H7 (cell line): ENCODE results near the gene NT5DC1. TPM values are rescaled to one million over a fixed set of nuclear protein-coding genes. Genes with fewer than 3 reads are reported as not detected.

Experiments used
- DNase-seq: peaks from one replicate; pipeline ENCODE4 v3.0.0; 2012
- H3K27me3 ChIP-seq: 2 replicates; pipeline ENCODE4 v1.6.0; 2011; ENCODE audit warnings: mild to moderate bottlenecking, low read length; ENCODE audit not compliant: control insufficient read depth, insufficient read depth
- H3K36me3 ChIP-seq: replicated peaks from 2 replicates; pipeline ENCODE4 v1.5.1; 2011; ENCODE audit warnings: low read length; ENCODE audit not compliant: control insufficient read depth, insufficient read depth
- H3K4me3 ChIP-seq: 2 replicates; pipeline ENCODE4 v1.5.1; 2011; ENCODE audit warnings: low read depth, mild to moderate bottlenecking, control low read depth, low read length, moderate library complexity; ENCODE audit not compliant: insufficient read depth
- total RNA-seq: library from RNA; depleted of rRNA; stranded (reverse); fragments of >200 nt; shearing (Covaris generic); gene quantifications from 2 replicates; pipeline ENCODE4 v1.2.3, GENCODE V29; 2014; rRNA removed

The NT5DC1 gene
- total RNA-seq, 1 experiment from 2014 or later = 13.0 TPM

GRCh38 chr6:116289876-116290275, 189.2 kb downstream of the NT5DC1 start:
- Histone ChIP-seq H3K27me3 (no peaks in the 10 kb centered on the region), H3K4me3 (no peak overlapping the region), H3K36me3 (no peaks in the 10 kb centered on the region)
- DNase-seq = no peak

DNA sequence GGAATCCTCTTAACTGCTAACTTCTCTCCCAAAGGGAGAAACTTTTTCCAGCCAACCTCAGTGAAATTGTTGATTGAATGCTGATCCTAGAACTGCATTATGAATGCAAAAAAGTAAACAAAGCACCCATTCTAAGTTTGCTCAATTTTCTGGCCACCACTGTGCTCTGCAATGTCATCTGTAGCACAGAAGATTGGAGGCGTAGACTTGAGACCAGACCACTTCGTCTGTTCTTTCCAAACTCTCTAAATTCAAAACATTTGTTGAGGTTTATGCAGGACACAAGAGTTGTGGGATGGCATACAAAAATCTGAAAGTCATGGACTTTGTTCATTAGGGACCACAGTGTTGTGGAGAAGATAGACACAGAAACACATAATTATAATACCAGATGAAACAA, 190.1 kb downstream of the NT5DC1 start:
- DNase-seq = no peak
- no peaks in the 10 kb centered on the region for H3K36me3 ChIP-seq
- no peaks in the 10 kb centered on the region for H3K27me3 ChIP-seq
- H3K4me3 ChIP-seq = no peak overlapping the region

GRCh38 chr6:116291701-116292396, 191.2 kb downstream of the NT5DC1 start:
- Histone ChIP-seq H3K27me3 (no peaks in the 10 kb centered on the region), H3K36me3 (no peaks in the 10 kb centered on the region), H3K4me3 (no peak overlapping the region)
- DNase-seq = no peak

DNA sequence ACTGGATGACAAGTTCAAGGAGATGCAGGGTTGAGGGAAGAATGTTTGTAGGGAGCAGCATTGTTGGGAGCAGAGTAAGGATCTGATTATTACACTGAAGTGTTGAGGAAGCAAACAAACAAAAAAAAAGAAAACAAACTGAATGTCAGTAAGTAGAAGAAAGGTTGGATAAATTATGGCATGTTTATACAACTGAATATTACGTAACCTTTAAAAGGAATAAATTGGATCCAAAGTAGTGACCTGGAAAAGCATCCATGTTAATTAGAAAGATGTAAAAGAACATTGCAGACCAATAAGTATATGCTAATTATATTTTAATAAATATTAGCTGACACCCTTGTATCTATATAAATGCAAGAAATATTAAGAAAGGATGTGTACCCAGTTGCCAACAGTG, 191.9 kb downstream of the NT5DC1 start:
- Histone ChIP-seq H3K36me3 (no peaks in the 10 kb centered on the region), H3K4me3 (no peak overlapping the region), H3K27me3 (no peaks in the 10 kb centered on the region)
- no peak for DNase-seq

- Histone ChIP-seq H3K4me3 (no peak overlapping the region), H3K36me3 (no peaks in the 10 kb centered on the region), H3K27me3 (no peaks in the 10 kb centered on the region)
- DNase-seq = no peak
Measured at GRCh38 chr6:116298273-116298672, 197.6 kb downstream of the NT5DC1 start.

DNA sequence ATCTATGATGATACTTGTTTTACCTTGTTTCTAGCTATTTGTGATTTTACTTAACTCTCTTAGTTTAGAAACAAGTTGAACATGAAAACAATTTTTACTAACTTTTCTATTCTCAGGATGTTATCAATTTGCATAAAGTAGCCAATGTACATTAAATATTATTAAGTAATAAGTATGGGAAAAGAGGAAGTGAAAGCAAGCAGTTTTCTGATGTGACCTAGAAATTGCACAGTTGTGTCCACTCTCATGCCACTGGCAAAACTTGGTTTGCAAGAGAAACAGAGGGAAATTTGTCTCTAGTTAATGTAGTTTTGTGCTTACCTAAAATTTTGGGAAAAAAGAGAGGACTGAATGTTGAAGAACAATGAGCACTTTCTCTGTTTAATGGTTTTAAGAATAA, 198.3 kb downstream of the NT5DC1 start:
- Histone ChIP-seq H3K4me3 (no peak overlapping the region), H3K27me3 (no peaks in the 10 kb centered on the region), H3K36me3 (no peaks in the 10 kb centered on the region)
- DNase-seq = no peak

Other genes starting within 250 kb of the NT5DC1 start
- 0.10 and 0.11 TPM in 2 replicates for gene FRK, start 40.0 kb upstream of the NT5DC1 start, total RNA-seq
- 0.04 TPM in 1 of 2 replicates, not detected in the other for gene COL10A1, start 25.3 kb downstream of the NT5DC1 start, total RNA-seq
- gene TSPYL4, start 153.2 kb downstream of the NT5DC1 start, total RNA-seq = 8.1 and 14.9 TPM in 2 replicates
- 46.8 and 51.0 TPM in 2 replicates for gene TSPYL1, start 179.1 kb downstream of the NT5DC1 start, total RNA-seq